Measurements from ENCODE around the gene RXRA.

Gene RXRA

DNA sequence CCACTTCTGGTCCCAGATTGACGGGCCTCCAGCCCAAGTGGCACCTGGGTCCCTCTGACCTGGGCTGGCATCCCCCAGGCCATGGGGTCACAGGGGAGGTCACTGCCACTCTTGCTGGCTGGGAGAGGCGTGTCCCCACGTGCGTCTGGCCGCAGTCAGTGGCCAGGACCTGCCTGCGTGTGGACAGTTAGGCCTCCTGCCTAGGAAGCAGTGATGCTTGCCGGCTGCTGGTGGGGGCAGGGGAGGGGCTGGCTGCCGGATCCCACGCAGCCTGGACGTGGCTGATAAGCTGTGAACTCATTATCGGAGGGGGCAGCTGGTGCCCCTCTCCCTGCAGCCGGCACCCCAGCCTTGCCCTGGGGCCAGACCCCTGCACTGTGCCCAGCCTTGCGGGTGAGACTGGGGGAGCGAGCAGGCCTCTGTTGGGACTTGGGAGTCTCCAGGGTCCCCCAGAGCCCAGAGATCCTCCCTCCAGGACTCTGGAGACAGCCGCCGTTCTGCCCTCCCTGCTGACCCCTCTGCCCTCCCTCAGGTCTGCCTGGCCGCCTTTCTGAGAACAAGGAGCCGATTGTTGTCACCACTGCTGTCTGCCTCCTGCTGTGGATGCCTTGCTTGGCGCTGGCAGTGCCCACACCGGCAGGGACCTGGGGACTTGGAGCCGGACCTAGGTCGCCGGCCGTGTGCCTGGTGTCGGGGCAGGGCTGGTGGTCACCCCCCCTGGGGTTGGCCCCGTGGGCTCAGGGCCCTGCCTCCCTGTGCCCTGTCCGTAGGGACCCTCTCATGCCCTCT is 12.3 kb downstream of the RXRA start:
- H3K9ac ChIP-seq: no peak overlapping the region
- no peak overlapping the region for H3K4me3 ChIP-seq (ENCODE audit: low read depth, low read length)
- TF ChIP-seq, protein P1, sequence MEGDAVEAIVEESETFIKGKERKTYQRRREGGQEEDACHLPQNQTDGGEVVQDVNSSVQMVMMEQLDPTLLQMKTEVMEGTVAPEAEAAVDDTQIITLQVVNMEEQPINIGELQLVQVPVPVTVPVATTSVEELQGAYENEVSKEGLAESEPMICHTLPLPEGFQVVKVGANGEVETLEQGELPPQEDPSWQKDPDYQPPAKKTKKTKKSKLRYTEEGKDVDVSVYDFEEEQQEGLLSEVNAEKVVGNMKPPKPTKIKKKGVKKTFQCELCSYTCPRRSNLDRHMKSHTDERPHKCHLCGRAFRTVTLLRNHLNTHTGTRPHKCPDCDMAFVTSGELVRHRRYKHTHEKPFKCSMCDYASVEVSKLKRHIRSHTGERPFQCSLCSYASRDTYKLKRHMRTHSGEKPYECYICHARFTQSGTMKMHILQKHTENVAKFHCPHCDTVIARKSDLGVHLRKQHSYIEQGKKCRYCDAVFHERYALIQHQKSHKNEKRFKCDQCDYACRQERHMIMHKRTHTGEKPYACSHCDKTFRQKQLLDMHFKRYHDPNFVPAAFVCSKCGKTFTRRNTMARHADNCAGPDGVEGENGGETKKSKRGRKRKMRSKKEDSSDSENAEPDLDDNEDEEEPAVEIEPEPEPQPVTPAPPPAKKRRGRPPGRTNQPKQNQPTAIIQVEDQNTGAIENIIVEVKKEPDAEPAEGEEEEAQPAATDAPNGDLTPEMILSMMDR (IDR thresholded peaks at IDR 0.05): no peak
- peaks cover 49% of the 10 kb centered on the region for H3K4me1 ChIP-seq
- H2AFZ ChIP-seq: no peak overlapping the region
- H3K36me3 ChIP-seq (ENCODE audit: control insufficient read depth, insufficient read depth, low read length): no peaks in the 10 kb centered on the region
- no peaks in the 10 kb centered on the region for H3K27me3 ChIP-seq (ENCODE audit: control insufficient read depth, insufficient read depth, low read length)
- H3K4me2 ChIP-seq (ENCODE audit: low read length): peak overlapping the region; percentile 28
- peaks cover 91% of the 10 kb centered on the region for H3K79me2 ChIP-seq
- H3K9me3 ChIP-seq (ENCODE audit: control insufficient read depth, low read length): no peaks in the 10 kb centered on the region
- no peak overlapping the region for H3K27ac ChIP-seq

DNA sequence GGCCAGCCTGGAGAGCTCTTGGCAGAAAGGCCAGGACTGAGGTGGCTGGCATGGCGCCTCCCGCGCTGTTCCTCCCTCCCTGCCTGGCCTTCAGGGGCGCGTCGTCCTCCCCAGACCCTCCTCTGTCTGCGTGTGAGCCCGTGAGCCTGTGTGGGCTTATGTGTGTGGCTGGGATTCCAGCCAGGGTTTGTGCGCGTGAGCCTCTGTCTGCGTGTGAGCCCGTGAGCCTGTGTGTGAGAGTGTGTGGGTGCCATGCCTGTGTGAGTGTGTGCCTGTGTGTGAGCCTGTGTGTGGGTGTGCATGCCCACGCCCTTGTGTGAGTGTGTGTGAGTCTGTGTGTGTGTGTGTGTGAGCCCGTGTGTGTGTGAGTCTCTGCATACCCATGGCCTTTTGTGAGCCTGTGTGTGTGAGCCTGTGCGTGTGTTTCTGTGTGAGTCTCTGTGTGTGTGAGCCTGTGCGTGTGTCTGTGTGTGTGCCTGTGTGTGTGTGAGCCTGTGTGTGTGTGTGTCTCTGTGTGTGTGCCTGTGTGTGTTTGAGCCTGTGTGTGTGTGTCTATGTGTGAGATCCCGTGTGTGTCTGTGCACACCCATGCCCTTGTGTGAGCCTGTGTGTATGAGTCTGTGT is 13.0 kb downstream of the RXRA start:
- H3K79me2 ChIP-seq: peaks cover 91% of the 10 kb centered on the region
- no peaks in the 10 kb centered on the region for H3K27me3 ChIP-seq (ENCODE audit: control insufficient read depth, insufficient read depth, low read length)
- H3K9me3 ChIP-seq (ENCODE audit: control insufficient read depth, low read length): no peaks in the 10 kb centered on the region
- H3K4me1 ChIP-seq: peaks cover 54% of the 10 kb centered on the region
- no peak overlapping the region for H2AFZ ChIP-seq
- H3K27ac ChIP-seq: no peak overlapping the region
- no peak overlapping the region for H3K9ac ChIP-seq
- H3K36me3 ChIP-seq (ENCODE audit: control insufficient read depth, insufficient read depth, low read length): no peaks in the 10 kb centered on the region
- TF ChIP-seq, protein P1 (IDR thresholded peaks at IDR 0.05): no peak
- H3K4me3 ChIP-seq (ENCODE audit: low read depth, low read length): no peak overlapping the region
- peak overlapping the region; percentile 18 for H3K4me2 ChIP-seq (ENCODE audit: low read length)

DNA sequence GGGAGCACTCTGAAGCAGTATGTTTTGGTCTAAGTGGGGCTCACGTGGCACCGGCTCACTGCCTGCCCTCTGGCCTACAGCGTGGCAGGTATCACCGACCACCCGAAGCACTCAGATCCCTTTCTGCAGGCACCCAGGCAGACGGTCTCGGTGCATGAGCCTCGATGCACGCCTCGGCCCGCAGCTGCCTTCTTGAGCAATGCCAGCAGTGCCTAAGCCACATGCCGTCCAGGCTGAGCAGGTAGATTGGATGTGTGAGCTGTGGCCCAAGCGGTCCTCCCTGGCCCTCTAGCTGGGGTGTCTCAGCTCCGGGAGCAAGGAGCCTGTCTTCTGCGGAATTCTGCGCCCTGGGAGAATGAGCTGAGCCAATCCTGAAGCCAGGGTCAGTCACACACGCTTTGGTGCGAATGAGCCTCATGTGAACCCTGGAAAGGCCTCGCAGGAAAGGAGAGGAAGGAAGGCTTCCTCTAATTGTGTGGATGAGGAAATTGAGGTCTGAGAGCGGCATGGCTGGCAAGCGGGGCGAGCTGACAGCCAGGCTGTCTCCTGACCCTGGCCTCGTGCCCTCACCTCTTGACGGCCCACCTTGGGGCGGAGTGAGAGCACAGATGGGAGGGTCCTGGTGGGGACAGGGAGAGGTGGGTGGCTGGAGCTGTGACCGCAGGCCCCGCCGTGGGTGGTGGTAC is 14.4 kb downstream of the RXRA start:
- no peaks in the 10 kb centered on the region for H3K9me3 ChIP-seq (ENCODE audit: control insufficient read depth, low read length)
- TF ChIP-seq, protein P1 (IDR thresholded peaks at IDR 0.05): no peak
- H3K4me3 ChIP-seq (ENCODE audit: low read depth, low read length): no peak overlapping the region
- no peak overlapping the region for H3K4me2 ChIP-seq (ENCODE audit: low read length)
- peaks cover 93% of the 10 kb centered on the region for H3K79me2 ChIP-seq
- no peaks in the 10 kb centered on the region for H3K27me3 ChIP-seq (ENCODE audit: control insufficient read depth, insufficient read depth, low read length)
- no peak overlapping the region for H3K9ac ChIP-seq
- peaks cover 51% of the 10 kb centered on the region for H3K4me1 ChIP-seq
- no peak overlapping the region for H2AFZ ChIP-seq
- H3K36me3 ChIP-seq (ENCODE audit: control insufficient read depth, insufficient read depth, low read length): no peaks in the 10 kb centered on the region
- peak overlapping the region; percentile 39 for H3K27ac ChIP-seq

DNA sequence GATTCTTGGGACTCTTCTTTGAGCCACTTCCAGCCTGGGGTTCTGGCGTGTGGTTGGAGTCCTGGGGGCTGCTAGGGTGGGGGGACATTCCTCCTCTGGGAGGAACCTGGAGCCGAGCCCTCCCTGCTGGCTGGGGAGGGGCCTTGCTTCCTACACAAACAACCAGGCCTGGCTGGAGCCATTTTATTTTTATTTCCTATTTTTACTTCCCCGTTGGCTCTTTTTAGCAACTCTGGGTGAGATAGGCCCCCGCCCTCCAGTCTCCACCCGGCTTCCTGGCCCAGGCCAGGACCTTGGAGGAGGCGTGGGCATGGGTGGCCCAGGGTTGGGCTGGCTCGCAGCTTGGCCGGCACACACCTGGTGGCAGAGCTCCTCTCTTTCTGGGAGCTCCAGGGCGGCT is 15.1 kb downstream of the RXRA start:
- H3K27ac ChIP-seq: peak overlapping the region; percentile 39
- H3K4me3 ChIP-seq (ENCODE audit: low read depth, low read length): no peak overlapping the region
- H3K9ac ChIP-seq: no peak overlapping the region

More for the DNA sequence above, 15.1 kb downstream of the RXRA start:
- TF ChIP-seq, protein P1 (IDR thresholded peaks at IDR 0.05): no peak
- no peaks in the 10 kb centered on the region for H3K27me3 ChIP-seq (ENCODE audit: control insufficient read depth, insufficient read depth, low read length)
- H2AFZ ChIP-seq: no peak overlapping the region
- H3K36me3 ChIP-seq (ENCODE audit: control insufficient read depth, insufficient read depth, low read length): no peaks in the 10 kb centered on the region
- H3K79me2 ChIP-seq: peaks cover 93% of the 10 kb centered on the region
- H3K4me1 ChIP-seq: peaks cover 51% of the 10 kb centered on the region
- H3K4me2 ChIP-seq (ENCODE audit: low read length): no peak overlapping the region
- no peaks in the 10 kb centered on the region for H3K9me3 ChIP-seq (ENCODE audit: control insufficient read depth, low read length)

All from parathyroid adenoma (tissue), 2 donors.